GM19452 (cell line): ENCODE measurements around the gene TUBA4A.
A peak's percentile ranks its signal among the peaks of the same experiment; 100 is the strongest.

Experiments
- ATAC-seq: cut with Tn5 transposase; IDR thresholded peaks from one replicate; pipeline ENCODE4 v1.9.1; 2021; ENCODE audit not compliant: unreplicated experiment

Gene TUBA4A

DNA sequence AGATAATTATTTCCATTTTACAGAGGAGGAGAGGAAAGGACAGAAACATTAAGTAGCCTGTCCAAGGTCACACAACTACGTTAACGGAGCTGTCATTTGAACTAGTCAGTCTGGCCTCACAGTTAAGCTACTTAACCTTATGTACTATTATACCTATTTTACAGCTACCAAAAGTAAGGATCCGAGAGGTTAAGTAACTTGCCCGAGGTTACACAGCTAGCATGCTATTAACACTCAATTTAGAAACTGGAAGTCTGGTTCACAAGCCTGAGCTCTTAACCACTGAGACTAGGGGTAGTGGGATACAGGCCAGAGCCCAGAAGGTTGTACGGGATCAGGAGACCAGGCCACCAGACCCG, 8.9 kb downstream of the TUBA4A start:
- ATAC-seq: no peak

DNA sequence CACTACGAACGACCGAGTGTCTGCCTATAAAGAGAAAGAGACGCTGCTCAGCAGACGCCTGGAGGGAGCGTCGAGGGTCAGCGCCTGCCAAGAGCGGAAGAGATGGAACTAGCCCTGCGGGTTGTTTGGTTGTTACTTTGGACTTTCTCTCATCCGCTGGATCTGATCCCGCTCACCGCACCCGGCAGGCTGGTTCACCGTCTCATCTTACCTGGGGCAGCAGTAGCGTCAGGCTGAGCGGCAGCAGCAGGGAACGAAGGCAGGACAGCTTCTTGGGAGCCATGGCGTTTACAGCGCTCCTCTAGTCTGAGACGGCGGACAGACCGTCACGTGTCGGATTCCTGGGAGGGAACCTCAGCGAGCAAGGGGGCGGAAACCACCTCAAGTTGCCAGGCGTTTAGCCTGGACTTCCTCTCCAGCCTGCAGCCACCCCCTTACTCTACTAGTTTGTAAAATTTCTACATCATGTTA, 10.4 kb downstream of the TUBA4A start:
- ATAC-seq: no peak

DNA sequence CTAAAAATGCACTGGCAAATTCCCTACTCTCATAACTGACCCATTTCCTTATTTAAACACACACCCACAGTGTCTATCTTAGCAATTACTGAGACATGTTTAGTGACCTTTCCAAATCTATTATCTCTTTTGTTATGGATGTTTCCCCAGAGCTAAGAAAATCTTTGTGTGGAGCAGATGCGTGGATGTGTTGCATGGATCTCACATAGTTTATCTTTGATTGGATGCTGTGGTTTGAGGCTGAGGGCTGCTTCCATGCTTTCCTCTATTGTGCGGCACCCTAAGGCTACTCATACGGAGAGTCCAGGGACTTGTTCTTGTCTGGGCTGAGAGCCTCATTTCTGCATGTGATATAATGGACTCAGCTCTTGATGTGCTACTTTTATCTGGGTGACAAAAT, 19.4 kb downstream of the TUBA4A start:
- ATAC-seq: no peak

DNA sequence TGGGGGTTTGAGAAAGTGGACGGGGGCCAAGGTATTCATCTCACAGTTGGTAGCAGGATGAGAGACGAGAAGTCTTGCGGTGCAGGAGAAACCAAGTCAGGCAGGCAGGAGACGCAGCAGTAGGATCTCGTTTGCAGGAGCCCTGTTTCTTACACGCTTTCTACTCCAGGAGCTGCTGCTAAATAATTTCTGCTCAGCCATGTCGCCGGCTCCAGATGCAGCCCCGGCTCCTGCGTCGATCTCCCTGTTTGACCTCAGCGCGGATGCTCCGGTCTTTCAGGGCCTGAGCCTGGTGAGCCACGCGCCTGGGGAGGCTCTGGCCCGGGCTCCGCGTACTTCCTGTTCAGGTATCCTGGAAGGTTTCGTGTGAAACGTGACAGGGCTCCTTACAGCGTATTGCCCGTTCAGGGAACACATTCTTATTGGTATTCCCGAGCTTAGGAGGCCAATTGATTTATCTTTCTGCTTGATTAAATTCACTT, 23.6 kb downstream of the TUBA4A start:
- peak; percentile 12 for ATAC-seq

DNA sequence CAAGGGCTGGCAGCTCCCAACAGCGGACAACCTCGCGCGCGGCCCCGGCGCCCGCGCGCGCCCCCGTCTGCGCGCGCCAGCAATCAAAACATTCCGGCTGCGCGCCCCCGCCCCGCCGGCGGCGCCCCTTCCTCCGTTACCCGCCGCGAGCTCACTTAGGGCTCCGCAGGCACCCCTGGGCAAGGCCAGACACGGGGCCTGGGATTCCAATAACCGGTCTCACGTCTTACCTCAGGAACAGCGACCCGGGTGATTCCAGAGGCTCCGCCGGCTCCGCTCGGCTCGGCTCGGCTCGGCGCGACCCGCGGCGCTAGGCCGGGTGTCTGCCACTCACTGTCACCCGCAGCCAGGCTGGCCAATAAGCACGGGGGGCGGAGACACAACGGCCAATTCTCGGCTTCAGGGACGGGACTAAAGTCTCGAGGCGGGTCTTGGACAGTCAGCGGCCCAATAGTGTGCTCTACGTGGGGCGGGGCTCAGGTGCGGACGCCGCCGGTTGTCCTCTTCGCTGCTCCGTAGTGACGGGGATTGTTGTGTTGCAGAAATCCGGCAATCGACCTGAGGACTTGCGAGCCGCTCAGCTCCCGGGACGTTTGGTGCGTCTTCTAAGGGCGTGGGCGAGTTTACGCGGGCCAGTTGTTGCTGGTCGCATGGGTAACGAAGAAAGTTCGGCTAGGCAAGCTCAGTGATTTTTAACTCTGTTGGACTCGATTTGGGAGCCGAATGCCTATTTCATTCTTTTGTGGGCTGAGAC, 24.2 kb downstream of the TUBA4A start, which contains the start of the genes ANKZF1 and ATG9A:
Gene ANKZF1 (plus strand): TSS at position 502 of the 754 bp plus-strand sequence. CDS start 452 bp downstream, outside the sequence.
Gene ATG9A (minus strand): TSS at position 332 of the 754 bp plus-strand sequence. CDS start 1,612 bp downstream, outside the sequence.
- ATAC-seq: peak; percentile 97

DNA sequence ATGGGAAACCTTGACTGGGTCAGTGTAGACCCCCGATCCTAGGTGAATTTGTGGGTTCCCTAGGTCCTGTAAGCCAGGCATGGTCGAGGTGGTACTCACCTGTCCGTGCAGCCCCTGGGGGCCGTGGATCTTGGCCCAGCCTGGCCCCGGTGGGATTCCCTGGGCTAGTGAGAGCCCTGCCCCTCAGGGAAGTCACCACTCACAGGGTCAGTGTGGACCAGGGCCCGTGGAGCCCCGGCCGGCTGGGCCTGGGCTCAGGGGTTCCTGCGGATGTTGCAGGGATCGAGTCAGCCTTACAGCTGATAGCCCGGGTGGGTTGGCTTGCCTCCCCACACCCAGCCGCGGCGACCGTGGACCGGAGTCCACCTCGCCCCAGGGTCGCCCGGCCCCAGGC, 24.8 kb downstream of the TUBA4A start:
- ATAC-seq: no peak

DNA sequence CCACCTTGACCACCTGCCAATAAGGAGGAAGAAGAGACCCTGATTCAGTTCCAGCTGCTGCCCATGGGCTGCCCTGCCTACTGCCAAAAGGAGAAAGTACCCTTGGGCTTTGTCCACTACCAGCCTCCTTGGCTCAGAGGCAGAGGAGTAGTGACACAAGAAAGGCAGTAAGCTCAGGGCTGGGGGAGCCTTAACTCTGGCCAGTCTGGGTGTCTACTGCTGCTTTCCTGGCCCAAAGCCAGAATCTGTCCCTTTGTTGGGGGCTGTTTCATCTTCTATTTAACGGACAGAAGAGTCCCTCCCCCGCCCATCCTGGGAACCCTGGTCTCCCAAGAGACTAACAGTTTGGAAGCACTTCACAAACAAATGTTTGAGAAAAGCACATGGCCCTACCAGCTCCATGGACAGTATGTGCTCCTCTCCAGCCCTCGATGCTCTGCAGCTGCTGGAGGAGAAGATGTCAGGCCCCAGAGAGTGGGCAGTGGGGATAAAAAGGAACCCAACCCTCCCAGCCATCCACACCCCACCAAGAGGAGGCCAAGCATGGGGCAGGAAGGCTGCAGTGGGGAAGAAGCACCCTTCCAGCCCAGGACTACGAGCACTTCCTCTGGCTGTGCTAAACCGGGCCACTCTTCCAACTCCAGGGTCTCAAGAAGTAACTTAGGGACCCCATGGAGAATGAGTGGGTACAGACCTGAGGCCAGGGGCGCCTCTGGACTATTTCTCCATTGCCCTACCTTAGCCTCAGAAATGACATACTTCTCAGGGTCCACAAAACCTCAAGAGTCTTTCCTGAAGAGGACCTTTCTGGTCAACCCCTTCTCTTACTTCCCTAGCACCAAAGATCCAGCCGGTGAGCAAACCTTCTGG, 25.4 kb downstream of the TUBA4A start:
- no peak for ATAC-seq

DNA sequence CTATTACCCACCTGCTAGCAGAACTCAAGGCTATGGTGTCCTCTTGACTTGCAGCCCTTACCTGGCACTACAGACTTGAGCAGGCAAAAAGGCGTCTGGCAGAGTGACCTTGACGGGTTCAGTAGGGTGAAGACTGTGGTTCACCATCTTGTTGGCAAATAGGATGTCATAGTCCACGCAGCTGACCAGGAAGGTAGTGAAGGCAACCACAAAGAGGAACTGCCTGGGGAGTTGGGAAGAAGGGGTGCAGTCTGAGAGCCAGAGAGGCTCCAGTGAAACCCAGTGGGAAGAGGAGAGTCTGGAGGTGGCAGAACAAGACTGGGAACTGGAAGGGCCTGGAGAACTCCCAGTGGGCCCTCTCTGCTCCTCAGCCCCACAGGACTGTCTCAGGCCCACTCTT, 28.4 kb downstream of the TUBA4A start:
- no peak for ATAC-seq

DNA sequence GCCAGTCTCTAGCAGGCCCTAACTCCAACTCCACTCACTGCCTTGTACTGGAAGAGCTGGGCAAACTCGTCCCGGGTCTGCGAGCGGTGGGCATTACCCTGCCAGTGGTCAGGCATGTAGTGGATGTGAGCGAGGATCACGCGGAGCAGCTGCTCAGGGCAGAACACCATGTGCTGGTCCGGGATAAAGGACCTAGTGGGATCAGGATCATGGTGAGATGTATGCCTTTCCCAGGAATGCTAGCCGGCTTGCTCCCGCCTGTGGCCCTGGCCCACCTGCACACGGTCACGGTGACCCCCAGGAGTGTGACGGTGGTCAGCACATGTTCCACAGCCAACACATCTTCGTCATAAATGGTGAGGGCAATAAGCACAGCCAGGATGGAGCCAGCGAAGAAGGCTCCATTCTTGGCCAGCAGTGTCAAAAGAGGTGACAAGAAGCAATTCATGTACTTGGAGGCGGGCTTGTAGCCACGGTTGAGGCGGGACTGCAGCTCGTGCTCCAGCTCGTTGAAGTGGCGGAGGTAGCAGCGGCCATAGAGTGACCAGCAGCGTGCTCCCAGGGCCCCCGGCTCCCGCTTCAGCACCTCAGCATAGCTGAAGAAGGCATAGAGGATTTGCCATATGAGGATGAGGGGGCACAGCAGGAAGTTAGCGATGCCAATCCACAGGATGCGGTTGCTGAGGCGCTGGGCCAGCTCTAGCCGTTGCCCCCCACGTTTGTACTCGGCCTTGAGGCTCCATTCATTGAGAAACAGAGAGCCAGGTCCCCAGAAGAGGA, 29.7 kb downstream of the TUBA4A start:
- ATAC-seq: no peak

DNA sequence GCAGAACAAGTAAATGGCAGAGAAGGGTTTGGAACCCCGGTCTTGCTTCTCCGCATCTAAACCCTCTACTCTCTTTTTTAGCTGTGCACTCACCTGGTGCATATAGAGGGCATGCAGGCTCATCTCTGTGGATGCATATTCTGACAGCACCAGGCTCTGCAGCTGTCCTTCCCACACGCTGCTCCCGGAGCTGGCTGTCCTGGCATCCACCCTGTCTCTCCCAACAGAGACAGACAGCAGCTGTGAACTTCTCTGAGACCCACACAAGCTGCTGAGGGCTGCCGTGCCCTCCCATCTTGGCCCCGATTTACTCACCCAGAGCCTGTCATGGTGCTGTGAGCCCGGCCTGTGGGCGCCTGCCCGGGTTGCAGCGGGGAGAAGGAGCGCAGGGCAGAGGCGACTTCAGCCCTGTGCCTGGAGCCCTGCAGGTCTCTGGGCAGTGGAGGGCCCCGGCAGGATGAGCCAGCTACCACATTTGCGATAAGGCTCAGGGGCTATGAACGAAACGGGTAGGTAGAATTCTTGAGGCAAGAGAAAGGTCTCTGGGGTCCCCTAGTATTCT, 31.7 kb downstream of the TUBA4A start:
- ATAC-seq: no peak

DNA sequence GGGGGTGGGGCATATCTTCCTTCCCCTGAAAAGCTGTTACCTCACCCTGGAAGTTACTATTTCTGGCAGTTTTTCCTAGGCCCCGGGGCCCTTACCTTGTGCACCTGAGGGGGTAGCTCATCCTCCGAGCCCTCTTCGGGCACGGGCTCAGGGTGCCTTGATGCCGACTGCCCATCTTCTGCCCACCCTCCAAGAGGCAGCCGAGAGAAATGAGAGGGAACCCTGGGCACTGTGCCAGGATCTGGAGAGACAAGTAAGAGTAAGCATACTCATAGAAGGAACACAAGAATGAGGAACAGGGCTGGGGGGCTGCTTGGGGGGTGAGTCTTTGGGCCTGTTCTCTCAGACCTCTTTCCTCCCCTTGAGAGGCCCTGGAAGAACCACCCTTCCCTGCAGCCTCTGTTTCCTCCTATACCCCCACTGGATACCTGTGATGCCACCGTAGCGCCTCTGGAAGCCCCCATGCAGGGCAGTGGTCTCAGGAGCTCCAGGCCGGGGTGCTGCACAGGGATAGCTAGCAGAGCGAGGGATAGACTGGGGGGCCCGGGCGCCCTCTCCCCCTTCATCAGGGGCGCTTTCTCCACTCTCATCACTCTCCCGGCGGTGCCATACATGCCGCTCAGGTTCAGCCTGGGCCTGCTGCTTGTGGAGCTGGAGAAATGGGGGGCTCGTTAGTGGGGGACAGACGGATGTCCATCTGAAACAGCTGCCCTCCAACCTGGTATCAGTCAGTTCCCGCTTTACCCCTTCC, 32.9 kb downstream of the TUBA4A start:
- no peak for ATAC-seq

DNA sequence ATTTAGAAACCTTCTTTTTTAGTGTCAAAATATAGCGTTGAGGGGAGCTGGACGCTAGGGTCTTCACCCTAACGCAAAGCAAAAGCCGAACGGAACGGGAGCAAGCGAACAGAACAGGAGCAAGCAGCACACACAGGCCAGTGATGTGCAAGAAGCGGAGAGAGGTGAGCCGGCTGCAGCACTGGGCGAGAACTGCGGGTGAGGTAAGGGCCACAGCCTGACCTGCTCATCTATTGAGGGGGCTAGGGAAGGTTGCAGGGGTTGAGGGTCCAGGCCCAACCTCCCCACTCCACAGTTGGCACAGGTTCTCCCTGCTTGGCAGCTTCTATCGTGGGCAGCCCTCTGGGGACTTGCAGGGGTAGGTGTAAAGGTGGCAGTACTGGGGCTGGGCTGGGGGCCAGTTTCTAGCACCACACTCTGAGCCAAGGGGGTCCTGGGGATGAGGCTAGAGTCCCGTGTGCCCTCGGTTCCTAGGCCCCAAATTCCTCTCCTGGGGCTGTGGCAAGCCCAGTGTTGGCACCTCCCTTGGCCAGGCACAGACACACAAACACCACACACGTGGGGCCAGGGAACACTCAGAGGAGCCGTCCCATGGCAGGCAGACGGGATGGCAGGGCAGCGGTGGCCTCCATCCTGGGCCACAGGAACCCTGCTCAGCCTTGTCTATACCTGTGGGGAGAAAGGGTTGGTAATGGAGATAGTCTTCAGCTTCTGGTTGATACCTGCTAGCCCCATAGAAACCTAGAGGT, 33.8 kb downstream of the TUBA4A start:
- ATAC-seq: no peak

DNA sequence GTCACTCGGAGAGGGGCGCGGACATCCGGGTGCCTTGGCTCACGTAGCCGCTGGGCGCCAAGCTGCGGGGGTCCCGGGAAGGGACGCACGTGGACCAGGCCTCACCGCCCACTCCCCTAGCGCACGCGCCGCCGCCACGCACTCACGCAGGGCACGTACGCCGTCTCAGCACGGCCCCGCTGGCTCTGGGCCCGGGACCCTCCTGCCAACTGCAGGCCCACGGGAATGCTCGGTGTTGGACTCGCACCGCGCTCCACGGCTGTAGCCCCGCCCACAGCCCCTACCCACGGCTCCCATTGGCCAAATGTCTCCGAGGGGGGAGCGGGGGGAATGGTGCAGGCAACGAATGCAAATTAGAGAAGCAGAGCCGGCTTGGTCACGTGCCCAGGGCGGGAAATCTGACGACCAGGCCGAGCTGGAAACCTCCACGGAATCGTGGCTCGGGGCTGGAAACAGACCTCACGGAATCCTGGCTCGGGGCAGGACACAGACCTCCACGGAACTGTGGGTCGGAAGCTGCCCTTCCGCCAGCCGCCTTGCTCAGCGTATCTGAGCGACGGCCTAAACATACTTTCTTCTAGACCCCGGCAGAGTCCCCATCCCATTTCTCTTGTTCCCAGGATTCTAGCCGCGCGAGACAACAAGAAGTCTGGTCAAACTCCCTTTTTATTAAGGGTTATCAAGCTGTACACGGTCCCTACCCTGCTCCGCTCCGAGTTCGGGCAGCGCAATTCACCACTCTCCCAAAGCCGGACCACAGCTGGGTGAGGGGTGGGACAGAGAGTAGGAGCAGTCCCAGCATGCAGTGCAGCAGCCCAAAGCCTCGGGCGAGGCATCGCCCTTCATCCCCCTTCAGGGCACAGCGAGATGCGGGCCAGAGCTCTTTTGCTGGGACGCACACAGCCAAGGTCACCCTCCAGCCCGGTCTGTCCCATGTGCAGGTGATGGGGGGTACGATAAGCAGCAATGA, 34.7 kb downstream of the TUBA4A start, which contains the start of gene ABCB6:
Gene ABCB6 (minus strand): TSS at position 227 of the 970 bp plus-strand sequence. CDS start 285 bp downstream, outside the sequence.
- ATAC-seq: peak; percentile 69

DNA sequence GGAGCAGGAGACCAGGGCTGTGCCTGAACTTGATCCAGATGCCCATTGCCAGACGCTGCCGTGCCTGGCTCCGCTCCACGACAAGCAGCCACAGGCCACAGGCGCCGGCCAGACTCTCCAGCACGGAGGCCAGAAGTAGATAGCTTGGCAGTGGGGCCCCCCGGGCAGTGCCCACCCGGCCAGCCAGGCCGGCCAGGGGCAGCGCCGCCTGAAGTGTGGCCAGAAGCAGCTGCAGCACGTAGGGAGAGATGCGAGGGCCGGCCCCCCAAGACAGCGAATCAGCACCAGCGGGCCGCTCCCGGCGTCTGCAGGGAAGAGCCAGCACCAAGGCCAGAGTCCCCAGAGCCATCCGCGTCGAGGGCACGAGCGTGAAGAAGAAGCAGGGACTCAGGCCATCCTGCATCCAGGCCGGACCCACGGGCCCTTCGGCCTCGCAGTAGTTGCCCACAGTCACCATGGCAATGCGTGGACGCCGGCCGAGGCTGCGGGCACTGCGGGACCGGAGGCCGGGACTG, 35.4 kb downstream of the TUBA4A start:
- peak; percentile 25 for ATAC-seq

DNA sequence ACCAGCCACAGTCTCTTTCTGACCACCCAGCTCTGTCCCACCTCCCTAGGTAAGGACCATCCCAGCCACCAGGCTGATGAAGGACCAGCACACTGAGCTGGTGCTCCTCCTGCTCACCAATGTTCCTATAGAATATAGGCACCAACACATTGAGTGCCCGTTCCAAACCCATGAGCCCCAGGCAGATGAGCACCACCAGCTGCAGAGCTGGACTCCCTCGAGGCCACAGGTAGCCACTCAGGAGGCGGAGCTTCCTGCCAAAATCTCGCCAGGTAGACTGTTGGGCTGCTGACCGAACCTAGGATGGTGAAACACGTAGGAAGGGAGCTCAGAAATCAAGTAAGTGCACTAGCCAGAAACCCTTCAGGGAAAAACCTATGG, 37.2 kb downstream of the TUBA4A start:
- no peak for ATAC-seq

DNA sequence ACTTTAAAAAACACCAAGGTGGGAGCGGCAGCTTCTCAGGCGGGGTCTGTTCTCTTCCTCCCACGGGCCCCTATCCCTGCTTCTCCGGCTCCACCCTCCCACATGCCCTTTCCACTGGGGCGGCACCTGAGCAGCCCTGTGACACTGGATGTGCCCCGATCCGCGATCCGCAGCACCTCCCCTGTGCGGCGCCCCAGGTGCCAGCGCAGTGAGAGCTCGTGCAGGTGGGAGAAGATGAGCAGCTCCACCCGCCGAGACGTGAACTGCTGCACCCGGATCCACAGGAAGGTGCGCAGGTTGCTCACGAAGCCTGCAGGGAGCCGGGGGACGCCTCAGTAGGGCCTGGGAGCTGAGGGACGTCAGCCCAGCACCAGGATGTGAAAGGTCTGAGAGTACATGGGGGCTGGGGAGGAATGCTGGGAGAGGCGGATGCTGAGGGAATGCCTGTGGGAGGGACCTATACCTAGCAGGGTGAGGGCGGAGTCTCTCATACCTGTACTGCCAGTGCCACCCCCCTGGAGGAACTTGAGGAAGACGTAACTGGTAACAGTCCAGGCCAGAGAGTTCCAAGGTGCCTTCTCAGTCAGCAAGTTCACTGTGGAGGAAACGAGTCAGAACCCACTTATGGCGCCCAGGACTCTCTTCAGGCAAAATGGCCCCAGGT, 37.7 kb downstream of the TUBA4A start:
- no peak for ATAC-seq

DNA sequence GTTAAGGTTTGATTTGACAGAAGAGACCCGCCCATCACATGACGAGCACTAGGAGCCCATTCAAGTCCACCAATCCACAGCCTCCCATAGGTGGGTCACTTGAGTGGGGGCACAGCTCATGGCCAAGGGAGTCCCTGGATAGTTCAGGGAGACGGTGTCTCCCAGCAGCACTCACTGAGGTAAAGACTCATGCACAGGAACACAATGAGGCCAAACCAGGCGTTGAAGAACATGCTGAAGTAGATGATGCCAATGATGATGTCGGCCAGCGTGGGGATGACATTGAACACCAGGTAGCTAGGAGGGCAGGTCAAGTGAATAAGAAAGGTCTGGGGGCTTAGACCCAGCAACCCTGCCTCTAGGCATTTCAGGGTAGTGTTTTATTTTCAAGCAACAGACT, 38.9 kb downstream of the TUBA4A start:
- ATAC-seq: no peak
